Epithelial cell of esophagus (primary cell): ENCODE measurements around the gene DIP2C.
A peak's percentile ranks its signal among the peaks of the same experiment; 100 is the strongest.

Source experiments
- DNase-seq: peaks from one replicate; pipeline ENCODE4 v3.0.0; 2010; ENCODE audit warnings: low read depth
- H3K4me3 ChIP-seq: 2 replicates; pipeline ENCODE4 v1.5.1; 2011; ENCODE audit warnings: mild to moderate bottlenecking, low read length, control low read depth
- TF ChIP-seq, protein P1 (sequence below): IDR thresholded peaks from 2 replicates; pipeline ENCODE4 v1.5.1; 2011; ENCODE audit warnings: low read depth, mild to moderate bottlenecking, low read length, control low read depth, inconsistent platforms; ENCODE audit not compliant: insufficient read depth; ENCODE audit errors: missing control alignments

DIP2C gene, protein sequence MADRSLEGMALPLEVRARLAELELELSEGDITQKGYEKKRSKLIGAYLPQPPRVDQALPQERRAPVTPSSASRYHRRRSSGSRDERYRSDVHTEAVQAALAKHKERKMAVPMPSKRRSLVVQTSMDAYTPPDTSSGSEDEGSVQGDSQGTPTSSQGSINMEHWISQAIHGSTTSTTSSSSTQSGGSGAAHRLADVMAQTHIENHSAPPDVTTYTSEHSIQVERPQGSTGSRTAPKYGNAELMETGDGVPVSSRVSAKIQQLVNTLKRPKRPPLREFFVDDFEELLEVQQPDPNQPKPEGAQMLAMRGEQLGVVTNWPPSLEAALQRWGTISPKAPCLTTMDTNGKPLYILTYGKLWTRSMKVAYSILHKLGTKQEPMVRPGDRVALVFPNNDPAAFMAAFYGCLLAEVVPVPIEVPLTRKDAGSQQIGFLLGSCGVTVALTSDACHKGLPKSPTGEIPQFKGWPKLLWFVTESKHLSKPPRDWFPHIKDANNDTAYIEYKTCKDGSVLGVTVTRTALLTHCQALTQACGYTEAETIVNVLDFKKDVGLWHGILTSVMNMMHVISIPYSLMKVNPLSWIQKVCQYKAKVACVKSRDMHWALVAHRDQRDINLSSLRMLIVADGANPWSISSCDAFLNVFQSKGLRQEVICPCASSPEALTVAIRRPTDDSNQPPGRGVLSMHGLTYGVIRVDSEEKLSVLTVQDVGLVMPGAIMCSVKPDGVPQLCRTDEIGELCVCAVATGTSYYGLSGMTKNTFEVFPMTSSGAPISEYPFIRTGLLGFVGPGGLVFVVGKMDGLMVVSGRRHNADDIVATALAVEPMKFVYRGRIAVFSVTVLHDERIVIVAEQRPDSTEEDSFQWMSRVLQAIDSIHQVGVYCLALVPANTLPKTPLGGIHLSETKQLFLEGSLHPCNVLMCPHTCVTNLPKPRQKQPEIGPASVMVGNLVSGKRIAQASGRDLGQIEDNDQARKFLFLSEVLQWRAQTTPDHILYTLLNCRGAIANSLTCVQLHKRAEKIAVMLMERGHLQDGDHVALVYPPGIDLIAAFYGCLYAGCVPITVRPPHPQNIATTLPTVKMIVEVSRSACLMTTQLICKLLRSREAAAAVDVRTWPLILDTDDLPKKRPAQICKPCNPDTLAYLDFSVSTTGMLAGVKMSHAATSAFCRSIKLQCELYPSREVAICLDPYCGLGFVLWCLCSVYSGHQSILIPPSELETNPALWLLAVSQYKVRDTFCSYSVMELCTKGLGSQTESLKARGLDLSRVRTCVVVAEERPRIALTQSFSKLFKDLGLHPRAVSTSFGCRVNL (N-terminal part only)

GRCh38 chr10:689452-690371 lies at the start of gene DIP2C:
Gene DIP2C, minus strand, starts transcription at chr10:689668. Its CDS starts 90 bp downstream, at chr10:689578.
- H3K4me3 ChIP-seq: peak within 1 kb of the TSS; percentile 47
- DNase-seq: peak; percentile 37
- TF ChIP-seq, protein P1, sequence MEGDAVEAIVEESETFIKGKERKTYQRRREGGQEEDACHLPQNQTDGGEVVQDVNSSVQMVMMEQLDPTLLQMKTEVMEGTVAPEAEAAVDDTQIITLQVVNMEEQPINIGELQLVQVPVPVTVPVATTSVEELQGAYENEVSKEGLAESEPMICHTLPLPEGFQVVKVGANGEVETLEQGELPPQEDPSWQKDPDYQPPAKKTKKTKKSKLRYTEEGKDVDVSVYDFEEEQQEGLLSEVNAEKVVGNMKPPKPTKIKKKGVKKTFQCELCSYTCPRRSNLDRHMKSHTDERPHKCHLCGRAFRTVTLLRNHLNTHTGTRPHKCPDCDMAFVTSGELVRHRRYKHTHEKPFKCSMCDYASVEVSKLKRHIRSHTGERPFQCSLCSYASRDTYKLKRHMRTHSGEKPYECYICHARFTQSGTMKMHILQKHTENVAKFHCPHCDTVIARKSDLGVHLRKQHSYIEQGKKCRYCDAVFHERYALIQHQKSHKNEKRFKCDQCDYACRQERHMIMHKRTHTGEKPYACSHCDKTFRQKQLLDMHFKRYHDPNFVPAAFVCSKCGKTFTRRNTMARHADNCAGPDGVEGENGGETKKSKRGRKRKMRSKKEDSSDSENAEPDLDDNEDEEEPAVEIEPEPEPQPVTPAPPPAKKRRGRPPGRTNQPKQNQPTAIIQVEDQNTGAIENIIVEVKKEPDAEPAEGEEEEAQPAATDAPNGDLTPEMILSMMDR: no peak

DNA sequence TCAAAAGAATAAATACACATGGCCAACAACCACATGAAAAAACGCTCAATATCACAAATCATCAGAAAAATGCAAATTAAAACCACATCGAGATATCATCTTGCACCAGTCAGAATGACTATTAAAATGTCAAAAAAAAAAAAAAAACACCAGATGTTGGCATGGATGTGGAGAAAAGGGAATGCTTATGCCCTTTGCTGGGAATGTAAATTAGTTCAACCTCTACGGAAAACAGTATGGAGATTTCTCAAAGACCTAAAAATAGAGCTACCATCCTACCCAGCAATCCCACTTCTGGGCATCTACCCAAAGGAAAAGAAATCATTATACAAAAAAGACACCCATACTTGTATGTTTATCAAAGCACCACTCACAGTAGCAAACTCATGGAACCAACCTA lies 45.0 kb upstream of the DIP2C start:
- TF ChIP-seq, protein P1: no peak
- no peak for DNase-seq
- no peak overlapping the region for H3K4me3 ChIP-seq

DNA sequence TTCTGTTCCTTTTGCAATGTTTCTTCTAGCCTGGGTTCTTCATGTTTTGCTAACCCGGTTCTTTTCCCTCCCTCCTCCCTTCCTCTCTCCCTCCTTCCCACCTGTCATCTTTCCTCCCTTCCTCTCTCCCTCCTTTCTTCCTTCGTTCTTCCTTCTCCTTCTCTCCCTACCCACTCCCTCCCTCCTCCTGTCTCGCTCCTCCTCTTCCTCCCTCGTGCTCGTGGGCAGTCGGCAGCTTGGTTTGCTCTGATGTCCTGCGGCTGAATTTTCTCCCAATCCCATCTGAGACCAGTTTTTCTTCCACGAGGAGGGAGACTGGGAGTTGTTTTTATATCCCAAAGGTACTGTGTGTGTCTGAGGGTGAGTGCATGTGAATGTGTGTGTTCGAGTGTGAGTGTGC lies 43.6 kb upstream of the DIP2C start:
- no peak for DNase-seq
- TF ChIP-seq, protein P1: no peak
- no peak overlapping the region for H3K4me3 ChIP-seq

DNA sequence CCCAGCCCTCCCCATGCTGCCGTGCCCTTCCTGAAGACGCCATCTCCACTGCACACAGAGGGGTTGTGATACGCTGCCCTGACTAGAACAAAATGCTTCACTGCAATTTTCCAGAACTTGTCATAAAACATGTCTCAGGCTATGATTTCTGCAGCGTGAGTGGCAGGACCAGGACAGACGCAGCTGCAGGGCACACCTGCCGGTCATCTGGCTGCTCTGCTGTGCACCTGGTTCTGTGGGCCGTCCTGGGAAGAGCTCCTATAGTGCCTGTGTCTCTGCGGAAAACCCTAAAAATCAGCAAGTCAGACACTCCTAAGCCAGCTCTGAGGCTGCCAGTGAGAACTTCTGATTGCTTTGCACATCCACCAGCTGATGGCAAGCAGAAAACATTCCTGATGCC lies 39.7 kb upstream of the DIP2C start:
- no peak for DNase-seq
- no peak overlapping the region for H3K4me3 ChIP-seq
- TF ChIP-seq, protein P1: no peak

DNA sequence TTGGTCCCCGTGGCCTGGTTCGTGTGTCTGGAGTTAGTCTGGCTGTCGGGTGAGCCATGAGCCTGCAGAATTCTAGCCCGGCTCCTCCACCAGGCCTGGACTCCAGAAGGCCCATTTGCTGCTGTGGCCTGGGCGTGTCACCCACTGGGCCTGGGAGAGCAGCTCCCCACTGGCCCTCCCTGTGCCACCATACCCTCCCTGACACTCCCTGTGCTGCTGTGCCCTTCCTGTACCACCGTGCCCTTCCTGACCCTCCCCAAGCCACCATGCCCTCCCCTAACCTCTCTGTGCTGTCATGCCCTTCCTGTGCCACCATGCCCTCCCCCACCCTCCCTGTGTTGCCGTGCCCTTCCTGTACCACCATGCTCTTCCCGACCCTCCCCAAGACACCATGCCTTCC lies 39.1 kb upstream of the DIP2C start:
- no peak overlapping the region for H3K4me3 ChIP-seq
- TF ChIP-seq, protein P1: no peak
- DNase-seq: no peak
